Tibial nerve (tissue), 4 donors: Measurements from ENCODE around the gene ABCB11. TPM values are rescaled to one million over a fixed set of nuclear protein-coding genes. Genes with fewer than 3 reads are reported as not detected.
A peak's percentile ranks its signal among the peaks of the same experiment; 100 is the strongest.

Experiments used
- DNase-seq, 2 donors: peaks; one replicate each; pipeline ENCODE4 v3.0.0-alpha.2; 2019; ENCODE audit warnings: low spot score in 2 of 2
- H3K27ac ChIP-seq, 4 donors: fragments of 200-600 bp; sonication (generic) in 3 of 4; one replicate each; pipeline ENCODE4 v1.5.1; 2017 to 2019; ENCODE audit warnings: mild to moderate bottlenecking in 1 of 4
- H3K27me3 ChIP-seq, 2 donors: fragments of 200-600 bp; sonication (generic) in 1 of 2; one replicate each; pipeline versions ENCODE4 v1.5.1 to v1.6.0; 2017 to 2019
- H3K36me3 ChIP-seq, 3 donors: fragments of 200-600 bp; sonication (generic); one replicate each; pipeline ENCODE4 v1.5.1; 2018 to 2019
- H3K4me1 ChIP-seq, 4 donors: fragments of 200-600 bp; sonication (generic) in 3 of 4; one replicate each; pipeline ENCODE4 v1.5.1; 2017 to 2019
- H3K4me3 ChIP-seq, 4 donors: fragments of 200-600 bp; sonication (generic) in 3 of 4; one replicate each; pipeline ENCODE4 v1.5.1; 2017 to 2019; ENCODE audit warnings: mild to moderate bottlenecking in 1 of 4, moderate library complexity in 1 of 4
- H3K9me3 ChIP-seq, 4 donors: fragments of 200-600 bp; sonication (generic) in 3 of 4; one replicate each; pipeline ENCODE4 v1.5.1; 2017 to 2019
- CTCF ChIP-seq, 5 experiments: fragments of 200-600 bp in 3 of 5; fragments of 450-650 bp in 2 of 5; sonication (generic) in 3 of 5; IDR thresholded peaks; one replicate each; pipeline ENCODE4 v1.5.1; 2016 to 2019; ENCODE audit warnings: antibody characterized with exemption in 5 of 5, mild to moderate bottlenecking in 3 of 5, moderate library complexity in 2 of 5
- EP300 ChIP-seq, 2 donors: sonication (generic); formaldehyde crosslinking; IDR thresholded peaks; one replicate each; pipeline ENCODE4 v1.6.1; 2017; ENCODE audit warnings: antibody characterized with exemption in 2 of 2, mild to moderate bottlenecking in 1 of 2
- POLR2A ChIP-seq, 2 donors: fragments of 450-650 bp; IDR thresholded peaks; one replicate each; pipeline ENCODE4 v1.6.1; 2017; ENCODE audit warnings: antibody characterized with exemption in 2 of 2, mild to moderate bottlenecking in 2 of 2, moderate library complexity in 2 of 2
- WGBS, 2 donors: methylation state at CpG; one replicate each; pipeline ENCODE4 v1.1.5; 2018; 5-methylcytosine and 5-hydroxymethylcytosine counted together
- total RNA-seq, 4 donors: library from RNA; depleted of rRNA; stranded (reverse); fragments of >200 nt; gene quantifications; one replicate each; pipeline ENCODE4 v1.1.0, GENCODE V29; 2016

Gene ABCB11
- total RNA-seq, 4 donors from 2014 or later: 0.30 to 0.63 (median 0.39) TPM; not detected in 1

GRCh38 chr2:168895771-168896170 lies 135.4 kb downstream of the ABCB11 start:
- no peak for TF ChIP-seq EP300 (IDR thresholded peaks at IDR 0.05)
- no peak for TF ChIP-seq CTCF (IDR thresholded peaks at IDR 0.05)
- no peak for TF ChIP-seq POLR2A (IDR thresholded peaks at IDR 0.05)
- H3K4me1 ChIP-seq: no peaks in the 10 kb centered on the region
- no peaks in the 10 kb centered on the region for H3K36me3 ChIP-seq
- H3K27me3 ChIP-seq: no peaks in the 10 kb centered on the region
- no peak for DNase-seq
- no peaks in the 10 kb centered on the region for H3K9me3 ChIP-seq
- no peak overlapping the region for H3K4me3 ChIP-seq
- no peak overlapping the region for H3K27ac ChIP-seq

GRCh38 chr2:168894720-168895119 lies 136.4 kb downstream of the ABCB11 start:
- H3K9me3 ChIP-seq: no peaks in the 10 kb centered on the region
- no peak for DNase-seq
- no peak overlapping the region for H3K27ac ChIP-seq
- no peak for TF ChIP-seq CTCF (IDR thresholded peaks at IDR 0.05)
- TF ChIP-seq POLR2A (IDR thresholded peaks at IDR 0.05): no peak
- no peak for TF ChIP-seq EP300 (IDR thresholded peaks at IDR 0.05)
- H3K4me3 ChIP-seq: no peak overlapping the region
- H3K4me1 ChIP-seq: peaks cover 0 to 9% (median 2%) of the 10 kb centered on the region in 4 donors
- H3K36me3 ChIP-seq: no peaks in the 10 kb centered on the region
- no peaks in the 10 kb centered on the region for H3K27me3 ChIP-seq

GRCh38 chr2:168894101-168894500 lies 137.0 kb downstream of the ABCB11 start:
- DNase-seq: no peak
- 76 to 100% methylated on average over 1 of the region's 1 CpG for WGBS, 2 donors

GRCh38 chr2:168892327-168892726 lies 138.8 kb downstream of the ABCB11 start:
- TF ChIP-seq EP300 (IDR thresholded peaks at IDR 0.05): no peak
- no peak for TF ChIP-seq POLR2A (IDR thresholded peaks at IDR 0.05)
- no peak for TF ChIP-seq CTCF (IDR thresholded peaks at IDR 0.05)
- WGBS, 2 donors: 62 to 90% methylated on average over 3 of the region's 3 CpGs
- Histone ChIP-seq H3K4me3 (no peak overlapping the region), H3K9me3 (no peaks in the 10 kb centered on the region), H3K27ac (no peak overlapping the region), H3K36me3 (no peaks in the 10 kb centered on the region), H3K27me3 (no peaks in the 10 kb centered on the region), H3K4me1 (peaks cover 0 to 12% (median 3%) of the 10 kb centered on the region in 4 donors)
- DNase-seq: no peak

More at GRCh38 chr2:168894101-168894500, 137.0 kb downstream of the ABCB11 start:
- Histone ChIP-seq H3K4me3 (no peak overlapping the region), H3K27ac (no peak overlapping the region), H3K27me3 (no peaks in the 10 kb centered on the region), H3K36me3 (no peaks in the 10 kb centered on the region), H3K4me1 (peaks cover 0 to 12% (median 3%) of the 10 kb centered on the region in 4 donors), H3K9me3 (no peaks in the 10 kb centered on the region)
- TF ChIP-seq EP300 (IDR thresholded peaks at IDR 0.05) (no peak), CTCF (IDR thresholded peaks at IDR 0.05) (no peak), POLR2A (IDR thresholded peaks at IDR 0.05) (no peak)

GRCh38 chr2:168890006-168890782 lies 140.9 kb downstream of the ABCB11 start, which contains the start of gene SPC25:
Gene SPC25 (minus strand): TSS chr2:168890430. CDS start chr2:168889519, 911 bp downstream.
- TF ChIP-seq CTCF (IDR thresholded peaks at IDR 0.05) (peak in 3 of 5 experiments; percentile 12 to 39 (median 30)), EP300 (IDR thresholded peaks at IDR 0.05) (peak in 1 of 2 donors; percentile 85), POLR2A (IDR thresholded peaks at IDR 0.05) (no peak)
- H3K4me3 ChIP-seq: peak within 1 kb of the TSS; percentile 22 to 62 (median 46)
- H3K9me3 ChIP-seq: no peaks in the 10 kb centered on the region
- peak; percentile 69 to 79 for DNase-seq
- 1% methylated on average over 38 of the region's 38 CpGs for WGBS, 2 donors
- no peaks in the 10 kb centered on the region for H3K36me3 ChIP-seq
- peaks cover 0 to 12% (median 3%) of the 10 kb centered on the region in 4 donors for H3K4me1 ChIP-seq
- H3K27me3 ChIP-seq: no peaks in the 10 kb centered on the region
- H3K27ac ChIP-seq: no peak within 1 kb of the TSS
